SU-DHL-6 (cell line): ENCODE data around the gene OSM.
"Not testable (repeated sequence)": the region's sequence is repeated elsewhere in the genome, so short reads cannot be mapped to it uniquely, and the experiment has no call there.

Experiments
- H2AFZ ChIP-seq: fragments of 200-600 bp; sonication (generic); 2 replicates; pipeline ENCODE4 v1.6.1; 2014; ENCODE audit warnings: low read depth, mild to moderate bottlenecking, moderate library complexity, mixed read lengths, antibody characterized with exemption, low read length; ENCODE audit not compliant: severe bottlenecking
- H3F3A ChIP-seq: fragments of 200-600 bp; shearing (Covaris generic); 2 replicates; pipeline ENCODE4 v1.6.0; 2016; ENCODE audit warnings: antibody characterized with exemption, mild to moderate bottlenecking; ENCODE audit not compliant: insufficient read depth
- H3K27ac ChIP-seq: fragments of 200-600 bp; sonication (generic); 2 replicates; pipeline ENCODE4 v1.5.1; 2016; ENCODE audit warnings: low read depth, mild to moderate bottlenecking, low read length, moderate library complexity, mixed read lengths
- H3K27me3 ChIP-seq: fragments of 200-600 bp; sonication (generic), shearing (Covaris generic); 2 replicates; pipeline ENCODE4 v1.6.0; 2014; ENCODE audit warnings: mild to moderate bottlenecking, low read length
- H3K36me3 ChIP-seq: fragments of 200-600 bp; sonication (generic); 2 replicates; pipeline ENCODE4 v1.6.1; 2014; ENCODE audit warnings: mild to moderate bottlenecking, low read length, mixed read lengths
- H3K4me2 ChIP-seq: fragments of 300-600, 200-600 bp; shearing (Covaris generic), sonication (generic); 2 replicates; pipeline ENCODE4 v1.6.0; 2014; ENCODE audit warnings: low read length, low read depth, mild to moderate bottlenecking; ENCODE audit not compliant: poor library complexity, severe bottlenecking
- H3K4me3 ChIP-seq: fragments of 200-600 bp; sonication (generic); 2 replicates; pipeline ENCODE4 v1.5.1; 2014; ENCODE audit warnings: antibody characterized with exemption, low read length, mild to moderate bottlenecking, mixed read lengths; ENCODE audit not compliant: insufficient read depth, poor library complexity, severe bottlenecking
- H3K79me2 ChIP-seq: fragments of 200-600 bp; sonication (generic); 2 replicates; pipeline ENCODE4 v1.6.1; 2014; ENCODE audit warnings: mild to moderate bottlenecking, low read length, moderate library complexity; ENCODE audit not compliant: insufficient read depth
- H3K9ac ChIP-seq: fragments of 200-600 bp; sonication (generic); 2 replicates; pipeline ENCODE4 v1.7.0; 2014; ENCODE audit warnings: mild to moderate bottlenecking, low read length
- H3K9me2 ChIP-seq: fragments of 200-600 bp; sonication (generic); replicated peaks from 2 replicates; pipeline ENCODE4 v1.6.1; 2014; ENCODE audit warnings: low read length; ENCODE audit not compliant: insufficient read depth
- H3K9me3 ChIP-seq: fragments of 200-600 bp; sonication (generic); 2 replicates; pipeline ENCODE4 v1.6.1; 2014; ENCODE audit warnings: low read length, mixed read lengths; ENCODE audit not compliant: insufficient read depth
- H4K20me1 ChIP-seq: fragments of 200-600 bp; sonication (generic); 2 replicates; pipeline ENCODE4 v1.6.1; 2014; ENCODE audit warnings: low read depth, mild to moderate bottlenecking, antibody characterized with exemption, low read length, moderate library complexity, mixed read lengths
- EZH2phosphoT487 ChIP-seq: fragments of 200-600 bp; sonication (generic), shearing (Covaris generic); conservative IDR thresholded peaks from 2 replicates; pipeline ENCODE4 v1.6.1; 2018; ENCODE audit warnings: mild to moderate bottlenecking, antibody characterized with exemption, low read length, moderate library complexity, mixed read lengths
- TF ChIP-seq, protein P1 (sequence below): fragments of 200-600 bp; sonication (generic); IDR thresholded peaks from one replicate; pipeline ENCODE4 v1.5.1; 2017; ENCODE audit warnings: antibody characterized with exemption, mild to moderate bottlenecking, low read length, moderate library complexity; ENCODE audit not compliant: insufficient read depth, poor library complexity, severe bottlenecking

The OSM gene

DNA sequence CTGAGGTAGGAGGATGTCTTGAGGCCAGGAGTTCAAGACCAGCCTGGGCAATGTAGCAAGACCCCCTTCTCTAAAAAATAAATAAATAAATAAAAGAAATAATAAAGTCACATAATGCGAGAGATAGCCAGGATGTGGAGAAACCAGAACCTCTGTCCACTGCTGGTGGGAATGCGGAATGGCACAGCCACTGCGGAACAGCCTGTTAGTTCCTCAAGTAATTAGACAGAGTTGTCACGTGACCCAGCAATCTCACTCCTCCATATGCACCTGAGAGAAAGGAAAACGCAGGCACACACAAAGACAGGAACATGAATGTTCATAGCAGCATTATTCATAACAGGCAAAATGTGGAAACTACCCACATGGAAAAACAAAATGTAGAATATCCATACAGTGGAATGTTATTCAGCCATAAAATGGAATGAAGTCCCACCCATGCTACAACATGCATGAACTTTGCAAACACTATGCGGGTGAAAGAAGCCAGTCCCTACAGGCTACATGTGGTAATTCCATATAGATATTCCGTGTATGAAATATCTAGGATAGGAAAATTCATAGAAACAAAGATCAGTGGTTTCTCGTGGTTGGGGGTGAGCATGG, 47.5 kb downstream of the OSM start:
- no peak overlapping the region for H3K27ac ChIP-seq

GRCh38 chr22:30217698-30218560, 48.7 kb downstream of the OSM start:
- no peak overlapping the region for H3K4me3 ChIP-seq
- H3K27me3 ChIP-seq: no peaks in the 10 kb centered on the region
- H3K9me3 ChIP-seq: no peaks in the 10 kb centered on the region
- H3K27ac ChIP-seq: no peak overlapping the region
- no peaks in the 10 kb centered on the region for H3F3A ChIP-seq
- H2AFZ ChIP-seq: no peak overlapping the region
- no peak overlapping the region for H3K9ac ChIP-seq
- H3K4me2 ChIP-seq: no peak overlapping the region
- no peak for TF ChIP-seq EZH2phosphoT487
- TF ChIP-seq, protein P1, sequence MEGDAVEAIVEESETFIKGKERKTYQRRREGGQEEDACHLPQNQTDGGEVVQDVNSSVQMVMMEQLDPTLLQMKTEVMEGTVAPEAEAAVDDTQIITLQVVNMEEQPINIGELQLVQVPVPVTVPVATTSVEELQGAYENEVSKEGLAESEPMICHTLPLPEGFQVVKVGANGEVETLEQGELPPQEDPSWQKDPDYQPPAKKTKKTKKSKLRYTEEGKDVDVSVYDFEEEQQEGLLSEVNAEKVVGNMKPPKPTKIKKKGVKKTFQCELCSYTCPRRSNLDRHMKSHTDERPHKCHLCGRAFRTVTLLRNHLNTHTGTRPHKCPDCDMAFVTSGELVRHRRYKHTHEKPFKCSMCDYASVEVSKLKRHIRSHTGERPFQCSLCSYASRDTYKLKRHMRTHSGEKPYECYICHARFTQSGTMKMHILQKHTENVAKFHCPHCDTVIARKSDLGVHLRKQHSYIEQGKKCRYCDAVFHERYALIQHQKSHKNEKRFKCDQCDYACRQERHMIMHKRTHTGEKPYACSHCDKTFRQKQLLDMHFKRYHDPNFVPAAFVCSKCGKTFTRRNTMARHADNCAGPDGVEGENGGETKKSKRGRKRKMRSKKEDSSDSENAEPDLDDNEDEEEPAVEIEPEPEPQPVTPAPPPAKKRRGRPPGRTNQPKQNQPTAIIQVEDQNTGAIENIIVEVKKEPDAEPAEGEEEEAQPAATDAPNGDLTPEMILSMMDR: no peak
- H3K9me2 ChIP-seq: no peaks in the 10 kb centered on the region
- H4K20me1 ChIP-seq: no peaks in the 10 kb centered on the region
- no peaks in the 10 kb centered on the region for H3K79me2 ChIP-seq
- H3K36me3 ChIP-seq: no peaks in the 10 kb centered on the region

More for the DNA sequence above, 47.5 kb downstream of the OSM start:
- H2AFZ ChIP-seq: no peak overlapping the region
- no peak overlapping the region for H3K4me3 ChIP-seq
- no peaks in the 10 kb centered on the region for H3K79me2 ChIP-seq
- H3K36me3 ChIP-seq: no peaks in the 10 kb centered on the region
- H3F3A ChIP-seq: no peaks in the 10 kb centered on the region
- H3K9me2 ChIP-seq: no peaks in the 10 kb centered on the region
- no peaks in the 10 kb centered on the region for H3K27me3 ChIP-seq
- H3K4me2 ChIP-seq: no peak overlapping the region
- H3K9me3 ChIP-seq: no peaks in the 10 kb centered on the region
- no peaks in the 10 kb centered on the region for H4K20me1 ChIP-seq
- H3K9ac ChIP-seq: no peak overlapping the region
- TF ChIP-seq, protein P1: no peak
- TF ChIP-seq EZH2phosphoT487: no peak

GRCh38 chr22:30216710-30217109, 49.9 kb downstream of the OSM start:
- no peak overlapping the region for H2AFZ ChIP-seq
- no peaks in the 10 kb centered on the region for H3K79me2 ChIP-seq
- H3K9me3 ChIP-seq: no peaks in the 10 kb centered on the region
- no peak for TF ChIP-seq EZH2phosphoT487
- TF ChIP-seq, protein P1: no peak
- H3F3A ChIP-seq: no peaks in the 10 kb centered on the region
- no peaks in the 10 kb centered on the region for H3K9me2 ChIP-seq
- H3K36me3 ChIP-seq: no peaks in the 10 kb centered on the region
- H3K27ac ChIP-seq: no peak overlapping the region
- H3K4me3 ChIP-seq: no peak overlapping the region
- H4K20me1 ChIP-seq: no peaks in the 10 kb centered on the region
- H3K27me3 ChIP-seq: no peaks in the 10 kb centered on the region
- H3K9ac ChIP-seq: no peak overlapping the region
- H3K4me2 ChIP-seq: no peak overlapping the region

DNA sequence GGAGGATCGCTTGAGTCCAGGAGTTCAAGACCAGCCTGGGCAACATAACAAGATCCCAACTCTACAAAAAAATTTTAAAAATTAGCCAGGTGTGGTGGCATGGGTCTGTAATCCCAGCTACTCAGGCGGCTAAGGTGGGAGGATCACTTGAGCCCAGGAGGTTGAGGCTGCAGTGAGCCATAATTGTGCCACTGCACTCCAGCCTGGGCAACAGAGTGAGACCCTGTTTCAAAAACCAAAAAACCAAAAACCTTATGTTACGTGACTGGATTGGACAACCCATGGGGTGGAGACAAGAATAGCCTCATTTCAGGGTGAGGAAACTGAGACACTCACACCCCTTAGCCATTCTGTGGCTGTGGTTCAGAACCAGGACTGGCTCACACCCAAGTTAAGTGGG, 50.4 kb downstream of the OSM start:
- not testable (repeated sequence) for H3K9me2 ChIP-seq, H3K79me2 ChIP-seq, H4K20me1 ChIP-seq, H3F3A ChIP-seq, H2AFZ ChIP-seq, H3K36me3 ChIP-seq, H3K9me3 ChIP-seq, H3K9ac ChIP-seq, H3K27me3 ChIP-seq, H3K4me2 ChIP-seq, H3K27ac ChIP-seq, H3K4me3 ChIP-seq
